ENCODE measurements around the gene NSD2. TPM values are rescaled to one million over a fixed set of nuclear protein-coding genes. Genes with fewer than 3 reads are reported as not detected.
"Not testable (repeated sequence)": the region's sequence is repeated elsewhere in the genome, so short reads cannot be mapped to it uniquely, and the experiment has no call there.

The NSD2 gene
- total RNA-seq, 1 experiment from 2014 or later: 122 TPM

- no TSS peak for BruUV-seq (replicated peaks)
- CTCF ChIA-PET: no interaction called here
- Mint-ChIP-seq H3K27ac (ENCODE audit: unreplicated experiment) (no peak overlapping the region), H3K9me3 (ENCODE audit: unreplicated experiment) (no peaks in the 10 kb centered on the region), H3K4me1 (ENCODE audit: low read depth, unreplicated experiment) (peaks cover 23% of the 10 kb centered on the region), H3K36me3 (ENCODE audit: insufficient read depth, unreplicated experiment) (peaks cover 77% of the 10 kb centered on the region), H3K27me3 (ENCODE audit: insufficient read depth, unreplicated experiment) (no peaks in the 10 kb centered on the region), H3K4me3 (ENCODE audit: unreplicated experiment) (no peak overlapping the region)
- no peaks in the 10 kb centered on the region for H3K4me1 ChIP-seq
- intact Hi-C loops (cut with micrococcal nuclease; ENCODE audit: unreplicated experiment): no loop called here
- H3K4me3 ChIP-seq (ENCODE audit: low read depth, low read length): no peak overlapping the region
- DNase-seq: no peak
- H3K27me3 ChIP-seq (replicated peaks; ENCODE audit: control insufficient read depth, insufficient read depth, low read length): no peaks in the 10 kb centered on the region
- TF ChIP-seq CTCF (IDR thresholded peaks at IDR 0.05; ENCODE audit: insufficient read depth in 1 of 2, low read depth in 1 of 2, low read length in 1 of 2, severe bottlenecking in 1 of 2, unreplicated experiment in 1 of 2): no peak
- POLR2A ChIA-PET: interaction anchor here (0.6 kb wide), 2 partner anchors 37 to 53 kb away, joined by 3 to 5 read pairs; partner anchors contain the start of gene NSD2
- H3K9me3 ChIP-seq: no peaks in the 10 kb centered on the region
- no peaks in the 10 kb centered on the region; the same call in 1 of the 2 replicates for H3K36me3 ChIP-seq (ENCODE audit: control insufficient read depth, insufficient read depth, low read length)
Observed at GRCh38 chr4:1907848-1908525, 36.8 kb downstream of the NSD2 start.

- not testable (repeated sequence) for H3K27me3 Mint-ChIP-seq (ENCODE audit: insufficient read depth, unreplicated experiment); BruUV-seq (replicated peaks); H3K4me3 ChIP-seq (ENCODE audit: low read depth, low read length); H3K4me3 Mint-ChIP-seq (ENCODE audit: unreplicated experiment); H3K36me3 ChIP-seq (ENCODE audit: control insufficient read depth, insufficient read depth, low read length); H3K4me1 ChIP-seq; H3K9me3 ChIP-seq; H3K27me3 ChIP-seq (replicated peaks; ENCODE audit: control insufficient read depth, insufficient read depth, low read length); DNase-seq; H3K27ac Mint-ChIP-seq (ENCODE audit: unreplicated experiment); H3K9me3 Mint-ChIP-seq (ENCODE audit: unreplicated experiment)
- ChIA-PET POLR2A (interaction anchor here (0.7 kb wide), 1 partner anchor 10 kb away, joined by 3 read pairs; no protein-coding TSS in a partner anchor), CTCF (interaction anchor here (0.7 to 1.6 kb wide), 6 partner anchors 10 to 161 kb away, joined by 3 to 4 read pairs (median 4); no protein-coding TSS in a partner anchor)
- Mint-ChIP-seq H3K36me3 (ENCODE audit: insufficient read depth, unreplicated experiment) (peaks cover 75% of the 10 kb centered on the region), H3K4me1 (ENCODE audit: low read depth, unreplicated experiment) (peaks cover 23% of the 10 kb centered on the region)
- intact Hi-C loops (cut with micrococcal nuclease; ENCODE audit: unreplicated experiment): loop anchor here (1.0 to 5.0 kb wide), 2 partner anchors 37 to 53 kb away; partner anchors contain the start of genes LETM1 and NSD2
Observed at GRCh38 chr4:1909696-1910095, 38.5 kb downstream of the NSD2 start.

- no peaks in the 10 kb centered on the region for H3K4me1 ChIP-seq
- H3K27me3 Mint-ChIP-seq (ENCODE audit: insufficient read depth, unreplicated experiment): no peaks in the 10 kb centered on the region
- ChIA-PET CTCF (interaction anchor here (0.5 to 1.4 kb wide), 12 partner anchors 11 to 623 kb away, joined by 3 to 10 read pairs (median 3); no protein-coding TSS in a partner anchor), POLR2A (interaction anchor here (1.0 kb wide), 1 partner anchor 11 kb away, joined by 3 read pairs; no protein-coding TSS in a partner anchor)
- H3K4me3 ChIP-seq (ENCODE audit: low read depth, low read length): no peak overlapping the region
- peaks cover 72% of the 10 kb centered on the region for H3K36me3 Mint-ChIP-seq (ENCODE audit: insufficient read depth, unreplicated experiment)
- H3K36me3 ChIP-seq (ENCODE audit: control insufficient read depth, insufficient read depth, low read length): no peaks in the 10 kb centered on the region
- H3K9me3 ChIP-seq: no peaks in the 10 kb centered on the region
- no TSS peak for BruUV-seq (replicated peaks)
- intact Hi-C loops (cut with micrococcal nuclease; ENCODE audit: unreplicated experiment): loop anchor here (1.0 to 5.0 kb wide), 2 partner anchors 38 to 54 kb away; partner anchors contain the start of genes LETM1 and NSD2
- no peaks in the 10 kb centered on the region for H3K27me3 ChIP-seq (replicated peaks; ENCODE audit: control insufficient read depth, insufficient read depth, low read length)
- H3K27ac Mint-ChIP-seq (ENCODE audit: unreplicated experiment): no peak overlapping the region
- DNase-seq: peak in 1 of 2 experiments; percentile 67
- H3K9me3 Mint-ChIP-seq (ENCODE audit: unreplicated experiment): no peaks in the 10 kb centered on the region
- no peak overlapping the region for H3K4me3 Mint-ChIP-seq (ENCODE audit: unreplicated experiment)
- TF ChIP-seq CTCF (IDR thresholded peaks at IDR 0.05; ENCODE audit: insufficient read depth in 1 of 2, low read depth in 1 of 2, low read length in 1 of 2, severe bottlenecking in 1 of 2, unreplicated experiment in 1 of 2): peak; percentile 51 to 63
- H3K4me1 Mint-ChIP-seq (ENCODE audit: low read depth, unreplicated experiment): peaks cover 23% of the 10 kb centered on the region
Observed at GRCh38 chr4:1910643-1911042, 39.5 kb downstream of the NSD2 start.

- DNase-seq; H3K36me3 ChIP-seq (ENCODE audit: control insufficient read depth, insufficient read depth, low read length); H3K9me3 ChIP-seq; H3K27me3 Mint-ChIP-seq (ENCODE audit: insufficient read depth, unreplicated experiment); H3K4me1 ChIP-seq; BruUV-seq (replicated peaks); H3K4me3 ChIP-seq (ENCODE audit: low read depth, low read length); H3K27me3 ChIP-seq (replicated peaks; ENCODE audit: control insufficient read depth, insufficient read depth, low read length); H3K9me3 Mint-ChIP-seq (ENCODE audit: unreplicated experiment); H3K4me3 Mint-ChIP-seq (ENCODE audit: unreplicated experiment); H3K27ac Mint-ChIP-seq (ENCODE audit: unreplicated experiment): not testable (repeated sequence)
- intact Hi-C loops (cut with micrococcal nuclease; ENCODE audit: unreplicated experiment): loop anchor here (5.0 kb wide), 1 partner anchor 39 kb away; the partner anchor contains the start of gene NSD2
- ChIA-PET POLR2A (interaction anchor here (1.0 kb wide), 1 partner anchor 12 kb away, joined by 3 read pairs; no protein-coding TSS in a partner anchor), CTCF (interaction anchor here (0.5 to 1.4 kb wide), 12 partner anchors 12 to 623 kb away, joined by 3 to 10 read pairs (median 3); no protein-coding TSS in a partner anchor)
- Mint-ChIP-seq H3K4me1 (ENCODE audit: low read depth, unreplicated experiment) (peaks cover 23% of the 10 kb centered on the region), H3K36me3 (ENCODE audit: insufficient read depth, unreplicated experiment) (peaks cover 75% of the 10 kb centered on the region)
Observed at GRCh38 chr4:1911316-1911715, 40.1 kb downstream of the NSD2 start.
